ENCODE results near the gene SDHD.

DNA sequence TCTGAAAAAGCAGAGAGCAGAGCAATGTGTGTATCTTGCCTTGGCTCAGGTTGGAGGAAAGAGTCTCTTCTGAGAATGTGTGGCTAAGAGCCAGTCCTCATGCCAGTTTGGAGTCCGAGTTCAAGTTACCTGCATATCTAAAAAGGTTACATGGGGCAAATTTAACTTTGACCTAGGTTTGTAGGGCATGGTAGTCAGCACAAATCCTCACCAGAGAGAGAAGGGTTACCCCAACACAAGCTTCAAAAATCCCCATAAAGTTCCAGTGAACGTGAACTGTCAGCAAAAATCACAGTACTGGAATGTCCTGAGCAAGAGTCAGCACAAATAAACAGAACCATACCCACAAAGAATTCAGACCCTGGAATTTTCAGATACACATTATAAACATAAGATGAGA lies 13.8 kb downstream of the SDHD start:
- TF ChIP-seq, protein P1, sequence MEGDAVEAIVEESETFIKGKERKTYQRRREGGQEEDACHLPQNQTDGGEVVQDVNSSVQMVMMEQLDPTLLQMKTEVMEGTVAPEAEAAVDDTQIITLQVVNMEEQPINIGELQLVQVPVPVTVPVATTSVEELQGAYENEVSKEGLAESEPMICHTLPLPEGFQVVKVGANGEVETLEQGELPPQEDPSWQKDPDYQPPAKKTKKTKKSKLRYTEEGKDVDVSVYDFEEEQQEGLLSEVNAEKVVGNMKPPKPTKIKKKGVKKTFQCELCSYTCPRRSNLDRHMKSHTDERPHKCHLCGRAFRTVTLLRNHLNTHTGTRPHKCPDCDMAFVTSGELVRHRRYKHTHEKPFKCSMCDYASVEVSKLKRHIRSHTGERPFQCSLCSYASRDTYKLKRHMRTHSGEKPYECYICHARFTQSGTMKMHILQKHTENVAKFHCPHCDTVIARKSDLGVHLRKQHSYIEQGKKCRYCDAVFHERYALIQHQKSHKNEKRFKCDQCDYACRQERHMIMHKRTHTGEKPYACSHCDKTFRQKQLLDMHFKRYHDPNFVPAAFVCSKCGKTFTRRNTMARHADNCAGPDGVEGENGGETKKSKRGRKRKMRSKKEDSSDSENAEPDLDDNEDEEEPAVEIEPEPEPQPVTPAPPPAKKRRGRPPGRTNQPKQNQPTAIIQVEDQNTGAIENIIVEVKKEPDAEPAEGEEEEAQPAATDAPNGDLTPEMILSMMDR (IDR thresholded peaks at IDR 0.05) = no peak
- TF ChIP-seq EZH2 (IDR thresholded peaks at IDR 0.05; ENCODE audit: borderline replicate concordance, insufficient read depth, low read depth, low read length, poor library complexity, severe bottlenecking) = no peak
